ENCODE measurements around the gene ACOT6. TPM values are rescaled to one million over a fixed set of nuclear protein-coding genes. Genes with fewer than 3 reads are reported as not detected.

ACOT6 gene
- polyA plus RNA-seq, 3 donors, result not detected

GRCh38 chr14:73644531-73645247 is 32.4 kb downstream of the ACOT6 start, which contains the start of gene DNAL1:
DNAL1 (plus strand) TSS chr14:73644986; CDS start chr14:73645040, 54 bp downstream.
- peak within 1 kb of the TSS; percentile 60 for H3K9ac ChIP-seq (ENCODE audit: insufficient read depth, low read length, poor library complexity, severe bottlenecking)
- Mint-ChIP-seq H3K4me3 (peak within 1 kb of the TSS; percentile 87 to 96), H3K9me3 (no peaks in the 10 kb centered on the region), H3K4me1 (peaks cover 13% of the 10 kb centered on the region), H3K27ac (peak within 1 kb of the TSS; percentile 89 to 94 (median 92)), H3K27me3 (ENCODE audit: low read depth in 3 of 3) (no peaks in the 10 kb centered on the region), H3K36me3 (no peaks in the 10 kb centered on the region)
- intact Hi-C loops (cut with micrococcal nuclease), result no loop called here
- H3K4me2 ChIP-seq (replicated peaks; ENCODE audit: extremely low read depth, low read length, poor library complexity, severe bottlenecking), result peak within 1 kb of the TSS; percentile 95
- no peaks in the 10 kb centered on the region for H3K79me2 ChIP-seq (ENCODE audit: insufficient read depth, low read length)
- no peaks in the 10 kb centered on the region for H3K9me3 ChIP-seq (replicated peaks in 1 of 2; ENCODE audit: control insufficient read depth in 1 of 2, insufficient read depth in 1 of 2, low read length in 2 of 2)
- H3K4me1 ChIP-seq (ENCODE audit: control insufficient read depth in 1 of 2, insufficient read depth in 2 of 2, low read length in 2 of 2), result peaks cover 12 to 17% of the 10 kb centered on the region in 2 donors
- peak within 1 kb of the TSS; percentile 99 for H2AFZ ChIP-seq (ENCODE audit: insufficient read depth, low read depth, low read length, poor library complexity, severe bottlenecking)
- peak; percentile 82 to 92 (median 86) for DNase-seq
- H3K36me3 ChIP-seq (replicated peaks in 1 of 2; ENCODE audit: control insufficient read depth in 1 of 2, insufficient read depth in 2 of 2, low read length in 2 of 2), result no peaks in the 10 kb centered on the region
- TF ChIP-seq CTCF (IDR thresholded peaks at IDR 0.05), result no peak
- H3K27me3 ChIP-seq (ENCODE audit: control insufficient read depth in 2 of 2, insufficient read depth in 2 of 2, low read length in 2 of 2), result no peaks in the 10 kb centered on the region
- WGBS (ENCODE audit: insufficient coverage), result under 1% methylated on average over 42 of the region's 43 CpGs
- H3K27ac ChIP-seq (ENCODE audit: low read depth in 1 of 2, low read length in 2 of 2), result peak within 1 kb of the TSS; percentile 22 to 77
- H4K20me1 ChIP-seq (ENCODE audit: insufficient read depth, low read length), result no peaks in the 10 kb centered on the region
- H3K4me3 ChIP-seq (replicated peaks in 1 of 3; ENCODE audit: low read depth in 2 of 3, low read length in 3 of 3), result peak within 1 kb of the TSS; percentile 32 to 88 (median 64)

GRCh38 chr14:73645248-73645610 is 32.9 kb downstream of the ACOT6 start:
- Mint-ChIP-seq H3K4me1 (peaks cover 13% of the 10 kb centered on the region), H3K4me3 (peak overlapping the region; percentile 87 to 96), H3K27me3 (ENCODE audit: low read depth in 3 of 3) (no peaks in the 10 kb centered on the region), H3K36me3 (no peaks in the 10 kb centered on the region), H3K9me3 (no peaks in the 10 kb centered on the region), H3K27ac (peak overlapping the region; percentile 89 to 94 (median 92))
- whole genome bisulfite sequencing (ENCODE audit: insufficient coverage), result 32% methylated on average over 3 of the region's 7 CpGs
- peak overlapping the region; percentile 60 for H3K9ac ChIP-seq (ENCODE audit: insufficient read depth, low read length, poor library complexity, severe bottlenecking)
- no peaks in the 10 kb centered on the region for H3K36me3 ChIP-seq (replicated peaks in 1 of 2; ENCODE audit: control insufficient read depth in 1 of 2, insufficient read depth in 2 of 2, low read length in 2 of 2)
- peak overlapping the region; percentile 32 to 88 (median 64) for H3K4me3 ChIP-seq (replicated peaks in 1 of 3; ENCODE audit: low read depth in 2 of 3, low read length in 3 of 3)
- no peaks in the 10 kb centered on the region for H3K27me3 ChIP-seq (ENCODE audit: control insufficient read depth in 2 of 2, insufficient read depth in 2 of 2, low read length in 2 of 2)
- H3K9me3 ChIP-seq (replicated peaks in 1 of 2; ENCODE audit: control insufficient read depth in 1 of 2, insufficient read depth in 1 of 2, low read length in 2 of 2), result no peaks in the 10 kb centered on the region
- intact Hi-C loops (cut with micrococcal nuclease), result no loop called here
- no peaks in the 10 kb centered on the region for H4K20me1 ChIP-seq (ENCODE audit: insufficient read depth, low read length)
- H2AFZ ChIP-seq (ENCODE audit: insufficient read depth, low read depth, low read length, poor library complexity, severe bottlenecking), result peak overlapping the region; percentile 99
- no peak for DNase-seq
- no peaks in the 10 kb centered on the region for H3K79me2 ChIP-seq (ENCODE audit: insufficient read depth, low read length)
- peak overlapping the region in 1 of 2 donors; percentile 77 for H3K27ac ChIP-seq (ENCODE audit: low read depth in 1 of 2, low read length in 2 of 2)
- TF ChIP-seq CTCF (IDR thresholded peaks at IDR 0.05), result no peak
- H3K4me1 ChIP-seq (ENCODE audit: control insufficient read depth in 1 of 2, insufficient read depth in 2 of 2, low read length in 2 of 2), result peaks cover 12 to 17% of the 10 kb centered on the region in 2 donors
- peak overlapping the region; percentile 95 for H3K4me2 ChIP-seq (replicated peaks; ENCODE audit: extremely low read depth, low read length, poor library complexity, severe bottlenecking)
